ENCODE results near the gene OBSL1. TPM values are rescaled to one million over a fixed set of nuclear protein-coding genes. Genes with fewer than 3 reads are reported as not detected.

Gene OBSL1
- total RNA-seq, 2 donors from 2014 or later, result 119 to 185 TPM

DNA sequence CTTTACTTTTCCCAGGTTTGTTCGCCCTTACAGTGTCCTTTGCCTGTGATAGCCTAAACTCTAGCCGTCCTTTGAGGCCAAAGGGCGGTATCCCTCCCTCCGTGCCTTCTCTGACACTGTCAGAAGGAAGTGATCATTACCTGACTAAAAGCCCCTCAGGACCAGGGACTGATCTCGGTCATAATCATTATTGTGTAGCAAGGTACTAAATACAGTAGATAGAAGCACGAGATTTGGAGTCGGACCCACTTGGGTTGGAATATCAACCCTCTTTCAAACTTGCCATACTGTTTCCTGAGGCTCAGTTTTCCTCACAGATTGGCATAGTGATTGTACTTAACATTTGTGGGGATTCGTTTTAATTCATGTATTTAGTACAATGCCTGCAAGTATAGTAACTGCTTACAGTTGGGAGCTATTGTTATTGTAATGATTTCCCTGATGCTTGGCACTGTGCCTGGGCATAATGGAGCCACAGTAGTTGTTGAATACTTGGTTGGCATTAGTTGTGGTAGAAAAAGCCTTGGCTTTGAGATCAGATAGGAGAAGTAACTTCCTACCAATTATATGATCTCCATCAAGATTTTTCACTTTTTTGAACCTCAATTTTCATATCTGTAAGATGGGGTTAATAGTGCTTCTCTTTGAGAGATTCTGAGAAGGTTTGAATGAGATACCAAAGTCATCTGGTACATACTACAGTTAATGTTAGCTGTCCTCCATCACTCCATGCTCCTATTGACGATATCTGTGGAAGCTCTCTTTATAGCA is 27.2 kb upstream of the OBSL1 start:
- Histone ChIP-seq H3K4me3 (peak overlapping the region; percentile 35 to 49), H3K9me3 (no peaks in the 10 kb centered on the region), H3K27ac (peak overlapping the region; percentile 84 to 94 (median 88)), H3K27me3 (no peaks in the 10 kb centered on the region), H3K4me1 (peaks cover 19% of the 10 kb centered on the region), H3K36me3 (replicated peaks in 1 of 2; ENCODE audit: insufficient read depth in 1 of 2, low read depth in 2 of 2) (peaks cover 0 to 2% of the 10 kb centered on the region in 2 donors)
- intact Hi-C loops (cut with DNase I), result no loop called here
- WGBS, 2 donors, result 16 to 19% methylated on average over 9 of the region's 9 CpGs
- DNase-seq, result peak in 2 of 4 donors; percentile 29 to 40
- ATAC-seq, result no peak
- TF ChIP-seq, protein P1, sequence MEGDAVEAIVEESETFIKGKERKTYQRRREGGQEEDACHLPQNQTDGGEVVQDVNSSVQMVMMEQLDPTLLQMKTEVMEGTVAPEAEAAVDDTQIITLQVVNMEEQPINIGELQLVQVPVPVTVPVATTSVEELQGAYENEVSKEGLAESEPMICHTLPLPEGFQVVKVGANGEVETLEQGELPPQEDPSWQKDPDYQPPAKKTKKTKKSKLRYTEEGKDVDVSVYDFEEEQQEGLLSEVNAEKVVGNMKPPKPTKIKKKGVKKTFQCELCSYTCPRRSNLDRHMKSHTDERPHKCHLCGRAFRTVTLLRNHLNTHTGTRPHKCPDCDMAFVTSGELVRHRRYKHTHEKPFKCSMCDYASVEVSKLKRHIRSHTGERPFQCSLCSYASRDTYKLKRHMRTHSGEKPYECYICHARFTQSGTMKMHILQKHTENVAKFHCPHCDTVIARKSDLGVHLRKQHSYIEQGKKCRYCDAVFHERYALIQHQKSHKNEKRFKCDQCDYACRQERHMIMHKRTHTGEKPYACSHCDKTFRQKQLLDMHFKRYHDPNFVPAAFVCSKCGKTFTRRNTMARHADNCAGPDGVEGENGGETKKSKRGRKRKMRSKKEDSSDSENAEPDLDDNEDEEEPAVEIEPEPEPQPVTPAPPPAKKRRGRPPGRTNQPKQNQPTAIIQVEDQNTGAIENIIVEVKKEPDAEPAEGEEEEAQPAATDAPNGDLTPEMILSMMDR (IDR thresholded peaks at IDR 0.05), result no peak
- no peak for TF ChIP-seq POLR2A (IDR thresholded peaks at IDR 0.05)

DNA sequence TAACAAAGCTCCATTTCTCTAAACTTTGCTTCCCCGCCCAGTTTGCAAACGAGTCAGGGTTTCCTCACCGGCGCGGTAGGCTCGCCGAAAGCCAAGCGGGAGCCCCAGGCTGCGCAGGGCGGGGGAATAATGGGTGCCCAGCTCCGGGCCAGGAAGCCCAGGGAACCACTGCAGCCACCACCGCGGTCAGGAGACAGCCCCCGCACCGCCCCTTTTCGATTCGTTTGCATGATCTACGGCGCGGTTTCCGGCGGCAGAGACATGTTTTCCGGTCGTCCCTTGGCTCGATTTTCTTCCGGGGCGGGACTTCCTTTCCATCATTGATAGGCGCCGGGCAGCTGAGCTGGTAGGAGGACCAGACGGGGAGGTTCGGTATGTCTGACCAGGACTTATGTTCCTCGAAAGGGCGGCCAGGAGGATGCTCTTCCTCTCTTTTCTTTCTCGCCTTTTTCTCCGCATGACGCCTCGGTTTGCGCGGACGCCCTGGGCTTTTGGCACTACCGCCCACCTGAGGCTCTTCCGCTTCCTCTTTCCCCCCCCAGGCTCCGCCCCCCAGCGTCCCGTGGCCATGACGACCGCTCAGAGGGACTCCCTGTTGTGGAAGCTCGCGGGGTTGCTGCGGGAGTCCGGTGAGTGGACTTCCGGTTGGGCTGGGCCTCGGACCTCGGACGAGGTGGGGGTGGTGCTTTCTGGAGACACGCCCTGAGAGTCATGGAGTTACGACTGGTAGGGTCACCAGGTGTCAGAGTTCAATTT is 26.4 kb upstream of the OBSL1 start, which contains the start of gene STK11IP:
STK11IP (plus strand) TSS at position 306 of the 756 bp plus-strand sequence; CDS start at position 569, 263 bp downstream.
- ATAC-seq, result peak; percentile 96
- peak within 1 kb of the TSS; percentile 84 to 94 (median 88) for H3K27ac ChIP-seq
- intact Hi-C loops (cut with DNase I), result no loop called here

DNA sequence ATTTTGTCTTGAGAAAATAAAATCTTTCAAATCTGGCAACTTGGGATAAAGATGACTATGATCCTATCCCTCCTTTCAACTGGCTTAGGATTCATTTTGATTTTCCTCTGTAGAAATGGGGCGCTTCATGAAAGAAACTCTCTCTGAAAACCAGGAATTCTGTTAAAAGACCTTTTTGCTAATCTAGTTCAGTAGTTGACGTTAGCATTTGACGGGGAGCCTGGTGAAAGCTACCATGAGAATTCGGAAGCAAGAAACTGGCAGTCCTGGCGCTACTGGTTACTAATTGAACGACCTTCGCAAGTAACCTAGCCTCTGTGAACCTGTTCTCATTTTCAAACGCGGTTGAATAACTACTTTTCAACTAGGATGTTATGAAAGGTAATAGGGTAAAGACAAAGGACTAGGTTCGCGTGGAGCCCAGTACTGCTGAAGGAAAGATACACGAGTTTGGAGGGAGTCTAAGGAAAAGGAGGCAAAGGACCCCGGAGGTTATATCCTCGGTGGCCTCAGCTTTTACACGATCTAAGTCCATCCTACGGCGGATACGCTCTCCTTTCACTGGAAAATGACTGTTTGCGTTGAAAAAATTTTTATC is 25.7 kb upstream of the OBSL1 start:
- Histone ChIP-seq H3K4me1 (peaks cover 19% of the 10 kb centered on the region), H3K9me3 (no peaks in the 10 kb centered on the region), H3K36me3 (replicated peaks in 1 of 2; ENCODE audit: insufficient read depth in 1 of 2, low read depth in 2 of 2) (no peaks in the 10 kb centered on the region), H3K27me3 (no peaks in the 10 kb centered on the region), H3K27ac (peak overlapping the region; percentile 84 to 94 (median 88)), H3K4me3 (peak overlapping the region; percentile 35 to 49)
- no peak for TF ChIP-seq POLR2A (IDR thresholded peaks at IDR 0.05)
- DNase-seq (peak; percentile 31 to 56 (median 38)), ATAC-seq (peak; percentile 7)
- intact Hi-C loops (cut with DNase I), result no loop called here
- 4 to 6% methylated on average over 19 of the region's 19 CpGs for WGBS, 2 donors

More for the DNA sequence above, 26.4 kb upstream of the OBSL1 start, which contains the start of gene STK11IP:
- DNase-seq, result peak; percentile 97 to 98 (median 98)
- no peaks in the 10 kb centered on the region for H3K27me3 ChIP-seq
- WGBS, 2 donors, result 0% methylated on average over 49 to 57 of the region's 57 CpGs
- TF ChIP-seq POLR2A (IDR thresholded peaks at IDR 0.05), result peak; percentile 80 to 98 (median 97)
- TF ChIP-seq, protein P1 (IDR thresholded peaks at IDR 0.05), result peak in 2 of 7 experiments; percentile 2 to 7
- H3K9me3 ChIP-seq, result no peaks in the 10 kb centered on the region
- peaks cover 19% of the 10 kb centered on the region for H3K4me1 ChIP-seq
- H3K4me3 ChIP-seq, result peak within 1 kb of the TSS; percentile 35 to 49
- H3K36me3 ChIP-seq (replicated peaks in 1 of 2; ENCODE audit: insufficient read depth in 1 of 2, low read depth in 2 of 2), result peaks cover 0 to 2% of the 10 kb centered on the region in 2 donors

DNA sequence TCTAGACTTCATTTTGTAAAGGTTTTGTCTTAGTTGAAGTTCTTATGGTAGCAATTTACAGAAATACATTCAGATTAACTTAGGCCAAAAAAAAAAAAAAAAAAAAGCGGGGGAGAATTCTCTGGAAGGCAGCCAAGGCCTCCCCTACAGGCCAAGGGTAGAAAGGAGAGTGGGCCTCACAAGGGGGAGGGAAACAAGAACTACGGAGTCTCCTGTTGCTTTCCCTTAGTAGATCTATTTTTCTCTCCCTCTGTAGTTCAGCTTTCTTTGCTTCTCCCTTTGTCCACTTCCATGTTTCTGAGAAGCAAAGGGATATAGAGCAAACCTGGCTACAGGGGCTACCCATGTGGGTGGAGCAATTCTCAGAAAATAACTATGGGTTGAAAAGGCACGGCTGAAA is 23.9 kb upstream of the OBSL1 start:
- intact Hi-C loops (cut with DNase I), result no loop called here
- Histone ChIP-seq H3K9me3 (no peaks in the 10 kb centered on the region), H3K4me1 (peaks cover 19% of the 10 kb centered on the region), H3K27me3 (no peaks in the 10 kb centered on the region), H3K4me3 (no peak overlapping the region), H3K27ac (peak overlapping the region in 1 of 4 donors; percentile 9), H3K36me3 (replicated peaks in 1 of 2; ENCODE audit: insufficient read depth in 1 of 2, low read depth in 2 of 2) (no peaks in the 10 kb centered on the region)
- TF ChIP-seq, protein P1 (IDR thresholded peaks at IDR 0.05), result no peak
- TF ChIP-seq POLR2A (IDR thresholded peaks at IDR 0.05), result no peak
- ATAC-seq (no peak), DNase-seq (no peak)
- WGBS, 2 donors, result 41 to 45% methylated on average over 3 of the region's 3 CpGs

DNA sequence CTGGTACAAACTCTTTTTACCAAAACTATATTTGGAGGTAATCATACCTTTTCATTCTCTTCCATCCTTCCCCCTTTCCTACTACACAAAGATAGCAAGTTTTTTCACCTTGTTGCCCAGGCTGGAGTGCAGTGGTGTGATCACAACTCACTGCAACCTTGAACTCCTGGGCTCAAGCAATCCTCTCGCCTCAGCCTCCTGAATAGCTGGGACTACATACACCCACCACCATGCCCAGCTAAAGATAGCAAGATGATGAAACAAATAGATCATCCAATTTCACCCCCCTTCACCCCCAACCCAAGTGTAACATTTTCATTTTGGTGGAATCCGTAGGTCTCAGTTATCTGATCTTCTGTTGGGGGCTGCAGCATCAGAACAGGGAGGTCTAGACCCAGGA is 21.8 kb upstream of the OBSL1 start:
- TF ChIP-seq, protein P1 (IDR thresholded peaks at IDR 0.05), result no peak
- TF ChIP-seq POLR2A (IDR thresholded peaks at IDR 0.05), result no peak
- WGBS, 2 donors, result 49 to 82% methylated on average over 2 of the region's 2 CpGs
- Histone ChIP-seq H3K9me3 (no peaks in the 10 kb centered on the region), H3K36me3 (replicated peaks in 1 of 2; ENCODE audit: insufficient read depth in 1 of 2, low read depth in 2 of 2) (no peaks in the 10 kb centered on the region), H3K4me3 (no peak overlapping the region), H3K4me1 (peaks cover 12% of the 10 kb centered on the region), H3K27me3 (no peaks in the 10 kb centered on the region), H3K27ac (no peak overlapping the region)
- no peak for ATAC-seq
- no peak for DNase-seq
- intact Hi-C loops (cut with DNase I), result no loop called here
